ENCODE results near the gene ZNF862.

DNA sequence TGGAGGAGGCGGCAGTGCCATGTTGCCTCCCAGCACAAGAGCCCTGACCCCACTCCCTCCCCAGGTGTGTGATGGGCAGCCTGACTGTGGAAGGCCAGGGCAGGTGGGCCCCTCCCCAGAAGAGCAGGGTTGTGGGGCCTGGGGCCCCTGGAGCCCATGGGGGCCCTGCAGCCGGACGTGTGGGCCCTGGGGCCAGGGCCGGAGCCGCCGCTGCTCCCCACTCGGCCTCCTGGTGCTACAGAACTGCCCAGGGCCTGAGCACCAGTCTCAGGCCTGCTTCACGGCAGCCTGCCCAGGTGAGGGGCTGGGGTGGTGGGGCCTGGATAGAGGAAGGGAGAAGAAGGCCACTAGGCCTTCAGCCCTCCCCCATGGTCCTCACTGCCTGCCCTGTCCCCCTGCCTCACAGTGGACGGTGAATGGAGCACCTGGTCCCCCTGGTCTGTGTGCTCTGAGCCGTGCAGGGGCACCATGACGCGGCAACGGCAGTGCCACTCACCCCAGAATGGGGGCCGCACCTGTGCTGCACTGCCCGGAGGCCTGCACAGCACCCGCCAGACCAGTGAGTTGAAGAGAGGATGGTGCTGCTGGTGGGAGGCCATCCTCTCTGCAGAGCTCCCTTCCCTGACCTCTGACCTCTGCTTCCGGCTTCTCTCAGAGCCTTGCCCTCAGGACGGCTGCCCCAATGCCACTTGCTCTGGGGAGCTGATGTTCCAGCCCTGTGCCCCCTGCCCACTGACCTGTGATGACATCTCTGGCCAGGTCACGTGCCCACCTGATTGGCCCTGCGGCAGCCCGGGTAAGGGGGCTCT lies 46.6 kb upstream of the ZNF862 start:
- TF ChIP-seq POLR2A (IDR thresholded peaks at IDR 0.05), result no peak
- no peak for TF ChIP-seq EP300 (IDR thresholded peaks at IDR 0.05)
- TF ChIP-seq, protein P1, sequence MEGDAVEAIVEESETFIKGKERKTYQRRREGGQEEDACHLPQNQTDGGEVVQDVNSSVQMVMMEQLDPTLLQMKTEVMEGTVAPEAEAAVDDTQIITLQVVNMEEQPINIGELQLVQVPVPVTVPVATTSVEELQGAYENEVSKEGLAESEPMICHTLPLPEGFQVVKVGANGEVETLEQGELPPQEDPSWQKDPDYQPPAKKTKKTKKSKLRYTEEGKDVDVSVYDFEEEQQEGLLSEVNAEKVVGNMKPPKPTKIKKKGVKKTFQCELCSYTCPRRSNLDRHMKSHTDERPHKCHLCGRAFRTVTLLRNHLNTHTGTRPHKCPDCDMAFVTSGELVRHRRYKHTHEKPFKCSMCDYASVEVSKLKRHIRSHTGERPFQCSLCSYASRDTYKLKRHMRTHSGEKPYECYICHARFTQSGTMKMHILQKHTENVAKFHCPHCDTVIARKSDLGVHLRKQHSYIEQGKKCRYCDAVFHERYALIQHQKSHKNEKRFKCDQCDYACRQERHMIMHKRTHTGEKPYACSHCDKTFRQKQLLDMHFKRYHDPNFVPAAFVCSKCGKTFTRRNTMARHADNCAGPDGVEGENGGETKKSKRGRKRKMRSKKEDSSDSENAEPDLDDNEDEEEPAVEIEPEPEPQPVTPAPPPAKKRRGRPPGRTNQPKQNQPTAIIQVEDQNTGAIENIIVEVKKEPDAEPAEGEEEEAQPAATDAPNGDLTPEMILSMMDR (IDR thresholded peaks at IDR 0.05), result no peak
